T-cell (primary cell): ENCODE data around the gene HBG2. TPM values are rescaled to one million over a fixed set of nuclear protein-coding genes. Genes with fewer than 3 reads are reported as not detected.

Source experiments
- ATAC-seq, 4 experiments: fragments of 200-7000 bp in 3 of 4; fragments of 150-1000 bp in 1 of 4; cut with Tn5 transposase; replicated peaks in 1 of 4; 1 replicate in 3 of 4; 2 replicates in 1 of 4; pipeline ENCODE4 v1.10.0; 2021; ENCODE audit warnings: moderate library complexity in 3 of 4, mild to moderate bottlenecking in 2 of 4, moderate number of reproducible peaks in 1 of 4
- CTCF ChIA-PET, 2 donors: fragments of 300-600 bp; sonication (Branson Sonifier 250); formaldehyde crosslinking; loops; one replicate each; lab custom pipeline; 2022; ENCODE audit warnings: antibody characterized with exemption in 2 of 2; lab: Charles Lee
- POLR2A ChIA-PET, 2 donors: fragments of 300-600 bp; sonication (Branson Sonifier 250); formaldehyde crosslinking; loops; one replicate each; lab custom pipeline; 2022; ENCODE audit warnings: antibody characterized with exemption in 2 of 2; lab: Charles Lee
- DNase-seq, 35 experiments: peaks; one replicate each; pipeline versions ENCODE4 v3.0.0 to v3.0.0-alpha.2; 2013 to 2023
- H3K27ac ChIP-seq: one replicate; pipeline ENCODE4 v1.5.1; 2013; ENCODE audit warnings: low read length
- H3K27me3 ChIP-seq, 2 experiments: replicated peaks in 1 of 2; 1 replicate in 1 of 2; 2 replicates in 1 of 2; pipeline versions ENCODE4 v1.6.1 to v1.7.0; 2013; ENCODE audit warnings: low read length in 1 of 2, mixed read lengths in 1 of 2; ENCODE audit not compliant: control insufficient read depth in 2 of 2, insufficient read depth in 2 of 2; ENCODE audit errors: extremely low read depth in 1 of 2
- H3K36me3 ChIP-seq, 2 donors: 1 replicate in 1 of 2; 2 replicates in 1 of 2; pipeline versions ENCODE4 v1.6.1 to v1.7.0; 2013; ENCODE audit warnings: low read length in 1 of 2; ENCODE audit not compliant: control insufficient read depth in 2 of 2, insufficient read depth in 1 of 2; ENCODE audit errors: extremely low read depth in 1 of 2
- H3K4me1 ChIP-seq, 2 experiments: 1 replicate in 1 of 2; 2 replicates in 1 of 2; pipeline versions ENCODE4 v1.6.1 to v1.7.0; 2013; ENCODE audit warnings: low read length in 2 of 2, mixed read lengths in 1 of 2; ENCODE audit not compliant: insufficient read depth in 2 of 2, control insufficient read depth in 1 of 2; ENCODE audit errors: extremely low read depth in 1 of 2
- H3K4me3 ChIP-seq, 2 donors: 1 replicate in 1 of 2; 2 replicates in 1 of 2; pipeline versions ENCODE4 v1.5.1 to v1.7.0; 2013; ENCODE audit warnings: mild to moderate bottlenecking in 2 of 2, low read length in 1 of 2, moderate library complexity in 1 of 2; ENCODE audit not compliant: control insufficient read depth in 1 of 2; ENCODE audit errors: extremely low read depth in 1 of 2
- H3K9me3 ChIP-seq: 2 replicates; pipeline ENCODE4 v1.7.0; 2013
- H3K27ac Mint-ChIP-seq, 2 donors: one replicate each; pipeline ENCODE4 v1.8.0; 2020 to 2021; ENCODE audit warnings: mild to moderate bottlenecking in 2 of 2, mixed read lengths in 2 of 2
- H3K27me3 Mint-ChIP-seq, 2 donors: one replicate each; pipeline ENCODE4 v1.8.0; 2021 to 2022; ENCODE audit warnings: mixed read lengths in 2 of 2
- H3K36me3 Mint-ChIP-seq: one replicate; pipeline ENCODE4 v1.8.0; 2021; ENCODE audit warnings: mixed read lengths
- H3K4me1 Mint-ChIP-seq, 3 donors: one replicate each; pipeline ENCODE4 v1.8.0; 2020 to 2022; ENCODE audit warnings: mixed read lengths in 3 of 3, mild to moderate bottlenecking in 1 of 3
- H3K4me3 Mint-ChIP-seq, 3 donors: one replicate each; pipeline ENCODE4 v1.8.0; 2020 to 2022; ENCODE audit warnings: mild to moderate bottlenecking in 3 of 3, mixed read lengths in 3 of 3, moderate library complexity in 3 of 3
- H3K9me3 Mint-ChIP-seq, 3 donors: one replicate each; pipeline ENCODE4 v1.8.0; 2020 to 2022; ENCODE audit warnings: mixed read lengths in 3 of 3
- WGBS: methylation state at CpG from one replicate; pipeline ENCODE4 v1.1.5; 2013; ENCODE audit warnings: missing lambda C conversion rate; ENCODE audit not compliant: insufficient coverage; 5-methylcytosine and 5-hydroxymethylcytosine counted together
- total RNA-seq, 35 experiments: library from RNA in 6 of 35; stranded (reverse) in 6 of 35; fragments of 120-200 nt in 1 of 35; gene quantifications; one replicate each; pipeline versions ENCODE4 v1.2.1 to v1.2.4 and lab custom pipeline; 2013 to 2026

The HBG2 gene
- total RNA-seq, 5 donors from 2014 or later (not counting 1 experiment from before 2014, with no cell fraction given), result 5.8 to 13.4 (median 8.2) TPM; not detected in 2

- Histone ChIP-seq H3K4me3 (no peak overlapping the region), H3K9me3 (no peaks in the 10 kb centered on the region), H3K4me1 (peaks cover 0 to 3% of the 10 kb centered on the region in 2 experiments), H3K27ac (no peak overlapping the region), H3K36me3 (no peaks in the 10 kb centered on the region), H3K27me3 (no peaks in the 10 kb centered on the region)
- ChIA-PET POLR2A (no interaction called here), CTCF (no interaction called here)
- ATAC-seq, result no peak
- peaks cover 0 to 5% (median 2%) of the 10 kb centered on the region in 3 donors for H3K4me1 Mint-ChIP-seq
- no peak for DNase-seq
- no peak overlapping the region for H3K4me3 Mint-ChIP-seq
- no peak overlapping the region for H3K27ac Mint-ChIP-seq
- no CpG with 5 or more reads among the region's 1 CpG for WGBS
- no peaks in the 10 kb centered on the region for H3K36me3 Mint-ChIP-seq
- H3K27me3 Mint-ChIP-seq, result peaks cover 2 to 3% of the 10 kb centered on the region in 2 donors
- no peaks in the 10 kb centered on the region for H3K9me3 Mint-ChIP-seq
These were observed 24.3 kb downstream of the HBG2 start for GRCh38 chr11:5230266-5230665.

GRCh38 chr11:5229796-5230195 lies 24.8 kb downstream of the HBG2 start:
- peaks cover 0 to 2% of the 10 kb centered on the region in 2 donors for H3K27me3 Mint-ChIP-seq
- no CpG with 5 or more reads among the region's 2 CpGs for WGBS
- H3K9me3 Mint-ChIP-seq, result no peaks in the 10 kb centered on the region
- no peaks in the 10 kb centered on the region for H3K36me3 Mint-ChIP-seq
- Histone ChIP-seq H3K27ac (no peak overlapping the region), H3K4me3 (no peak overlapping the region), H3K27me3 (no peaks in the 10 kb centered on the region), H3K9me3 (no peaks in the 10 kb centered on the region), H3K36me3 (no peaks in the 10 kb centered on the region), H3K4me1 (peaks cover 0 to 3% of the 10 kb centered on the region in 2 experiments)
- H3K27ac Mint-ChIP-seq, result no peak overlapping the region
- peaks cover 0 to 5% (median 2%) of the 10 kb centered on the region in 3 donors for H3K4me1 Mint-ChIP-seq
- no peak overlapping the region for H3K4me3 Mint-ChIP-seq
- ATAC-seq, result no peak
- ChIA-PET CTCF (no interaction called here), POLR2A (no interaction called here)
- no peak for DNase-seq

GRCh38 chr11:5229356-5229755 lies 25.2 kb downstream of the HBG2 start:
- ChIA-PET CTCF (no interaction called here), POLR2A (no interaction called here)
- no peaks in the 10 kb centered on the region for H3K36me3 ChIP-seq

DNA sequence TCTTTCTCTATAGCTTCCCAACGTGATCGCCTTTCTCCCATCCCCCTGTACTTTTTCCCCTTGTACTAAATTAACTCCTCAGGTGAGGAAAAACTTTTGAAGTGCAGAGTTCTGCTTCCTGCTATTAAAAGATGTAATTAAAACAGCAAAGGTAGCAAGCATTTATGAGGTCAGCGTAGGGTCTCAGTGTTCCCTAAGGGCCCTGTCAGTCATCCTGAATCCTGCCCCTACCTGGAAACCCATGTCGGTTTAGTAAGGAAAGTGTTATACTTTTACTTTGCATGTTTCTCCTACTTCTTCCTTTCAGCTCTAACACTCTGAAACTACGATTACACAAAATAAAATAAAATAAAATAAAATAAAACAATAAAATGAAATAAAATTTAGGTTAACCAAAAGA lies 26.5 kb downstream of the HBG2 start:
- Histone ChIP-seq H3K27me3 (no peaks in the 10 kb centered on the region), H3K9me3 (no peaks in the 10 kb centered on the region), H3K4me3 (no peak overlapping the region), H3K27ac (no peak overlapping the region), H3K36me3 (no peaks in the 10 kb centered on the region), H3K4me1 (no peaks in the 10 kb centered on the region)
- Mint-ChIP-seq H3K4me3 (no peak overlapping the region), H3K27ac (no peak overlapping the region), H3K9me3 (no peaks in the 10 kb centered on the region), H3K27me3 (peaks cover 0 to 6% of the 10 kb centered on the region in 2 donors), H3K36me3 (no peaks in the 10 kb centered on the region), H3K4me1 (no peaks in the 10 kb centered on the region)
- POLR2A ChIA-PET, result no interaction called here
- CTCF ChIA-PET, result no interaction called here
- WGBS, result no CpG with 5 or more reads among the region's 5 CpGs
- no peak for DNase-seq
- ATAC-seq, result no peak

More at GRCh38 chr11:5229356-5229755, 25.2 kb downstream of the HBG2 start:
- no peak overlapping the region for H3K27ac Mint-ChIP-seq
- Histone ChIP-seq H3K9me3 (no peaks in the 10 kb centered on the region), H3K27me3 (no peaks in the 10 kb centered on the region), H3K4me3 (no peak overlapping the region), H3K27ac (no peak overlapping the region), H3K4me1 (peaks cover 0 to under 1% of the 10 kb centered on the region in 2 experiments)
- no peak overlapping the region for H3K4me3 Mint-ChIP-seq
- no peaks in the 10 kb centered on the region for H3K36me3 Mint-ChIP-seq
- no peak for DNase-seq
- H3K27me3 Mint-ChIP-seq, result peaks cover 0 to 2% of the 10 kb centered on the region in 2 donors
- H3K4me1 Mint-ChIP-seq, result peaks cover 0 to 3% (median under 1%) of the 10 kb centered on the region in 3 donors
- no CpG with 5 or more reads among the region's 1 CpG for WGBS
- no peak for ATAC-seq
- no peaks in the 10 kb centered on the region for H3K9me3 Mint-ChIP-seq

DNA sequence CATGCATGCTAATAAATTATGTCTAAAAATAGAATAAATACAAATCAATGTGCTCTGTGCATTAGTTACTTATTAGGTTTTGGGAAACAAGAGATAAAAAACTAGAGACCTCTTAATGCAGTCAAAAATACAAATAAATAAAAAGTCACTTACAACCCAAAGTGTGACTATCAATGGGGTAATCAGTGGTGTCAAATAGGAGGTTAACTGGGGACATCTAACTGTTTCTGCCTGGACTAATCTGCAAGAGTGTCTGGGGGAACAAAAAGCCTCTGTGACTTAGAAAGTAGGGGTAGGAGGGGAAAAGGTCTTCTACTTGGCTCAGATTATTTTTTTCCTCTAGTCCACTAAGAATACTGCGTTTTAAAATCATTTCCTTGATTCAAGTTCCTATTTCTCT lies 26.9 kb downstream of the HBG2 start:
- no CpG with 5 or more reads among the region's 1 CpG for WGBS
- no peaks in the 10 kb centered on the region for H3K36me3 Mint-ChIP-seq

DNA sequence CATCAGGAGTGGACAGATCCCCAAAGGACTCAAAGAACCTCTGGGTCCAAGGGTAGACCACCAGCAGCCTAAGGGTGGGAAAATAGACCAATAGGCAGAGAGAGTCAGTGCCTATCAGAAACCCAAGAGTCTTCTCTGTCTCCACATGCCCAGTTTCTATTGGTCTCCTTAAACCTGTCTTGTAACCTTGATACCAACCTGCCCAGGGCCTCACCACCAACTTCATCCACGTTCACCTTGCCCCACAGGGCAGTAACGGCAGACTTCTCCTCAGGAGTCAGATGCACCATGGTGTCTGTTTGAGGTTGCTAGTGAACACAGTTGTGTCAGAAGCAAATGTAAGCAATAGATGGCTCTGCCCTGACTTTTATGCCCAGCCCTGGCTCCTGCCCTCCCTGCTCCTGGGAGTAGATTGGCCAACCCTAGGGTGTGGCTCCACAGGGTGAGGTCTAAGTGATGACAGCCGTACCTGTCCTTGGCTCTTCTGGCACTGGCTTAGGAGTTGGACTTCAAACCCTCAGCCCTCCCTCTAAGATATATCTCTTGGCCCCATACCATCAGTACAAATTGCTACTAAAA lies 27.8 kb downstream of the HBG2 start, which contains the start of gene HBB:
Gene HBB (minus strand): TSS at position 340 of the 579 bp plus-strand sequence. CDS start 50 bp downstream, at position 290.
- Mint-ChIP-seq H3K9me3 (peaks cover 0 to 3% (median 0%) of the 10 kb centered on the region in 3 donors), H3K4me1 (no peaks in the 10 kb centered on the region), H3K27ac (no peak within 1 kb of the TSS), H3K4me3 (no peak within 1 kb of the TSS), H3K36me3 (no peaks in the 10 kb centered on the region), H3K27me3 (peaks cover 0 to 6% of the 10 kb centered on the region in 2 donors)
- H3K4me3 ChIP-seq, result no peak within 1 kb of the TSS
- H3K27me3 ChIP-seq, result peaks cover 0 to 3% of the 10 kb centered on the region in 2 experiments
- DNase-seq (no peak), ATAC-seq (no peak)
- no peak within 1 kb of the TSS for H3K27ac ChIP-seq
- no CpG with 5 or more reads among the region's 3 CpGs for WGBS
- CTCF ChIA-PET, result no interaction called here
- H3K9me3 ChIP-seq, result no peaks in the 10 kb centered on the region
- H3K36me3 ChIP-seq, result no peaks in the 10 kb centered on the region
- POLR2A ChIA-PET, result no interaction called here
- no peaks in the 10 kb centered on the region for H3K4me1 ChIP-seq

More for the DNA sequence above, 26.9 kb downstream of the HBG2 start:
- ATAC-seq, result no peak
- DNase-seq, result no peak
- Histone ChIP-seq H3K36me3 (no peaks in the 10 kb centered on the region), H3K9me3 (no peaks in the 10 kb centered on the region), H3K4me3 (no peak overlapping the region), H3K4me1 (no peaks in the 10 kb centered on the region), H3K27ac (no peak overlapping the region), H3K27me3 (no peaks in the 10 kb centered on the region)
- ChIA-PET POLR2A (no interaction called here), CTCF (no interaction called here)
- no peaks in the 10 kb centered on the region for H3K9me3 Mint-ChIP-seq
- H3K27ac Mint-ChIP-seq, result no peak overlapping the region
- no peaks in the 10 kb centered on the region for H3K4me1 Mint-ChIP-seq
- H3K27me3 Mint-ChIP-seq, result peaks cover 0 to 6% of the 10 kb centered on the region in 2 donors
- no peak overlapping the region for H3K4me3 Mint-ChIP-seq
